Activated CD8-positive, alpha-beta T cell treated with anti-CD3 and anti-CD28 coated beads for 36 hours (primary cell): ENCODE results near the gene TUBGCP2. TPM values are rescaled to one million over a fixed set of nuclear protein-coding genes. Genes with fewer than 3 reads are reported as not detected.
"Not testable (repeated sequence)": the region's sequence is repeated elsewhere in the genome, so short reads cannot be mapped to it uniquely, and the experiment has no call there.

Experiments used
- ATAC-seq: fragments of 200-7000 bp; cut with Tn5 transposase; one replicate; pipeline ENCODE4 v1.10.0; 2021; ENCODE audit warnings: mild to moderate bottlenecking, moderate library complexity
- CTCF ChIA-PET: fragments of 350-600 bp; sonication (Branson Sonifier 250); formaldehyde crosslinking; loops from one replicate; lab custom pipeline; 2021; ENCODE audit warnings: antibody characterized with exemption; lab: Charles Lee
- POLR2A ChIA-PET: fragments of 350-600 bp; sonication (Branson Sonifier 250); formaldehyde crosslinking; loops from one replicate; lab custom pipeline; 2021; ENCODE audit warnings: antibody characterized with exemption; lab: Charles Lee
- DNase-seq: peaks from one replicate; pipeline ENCODE4 v3.0.0-alpha.2; 2020
- H3K27ac Mint-ChIP-seq: one replicate; pipeline ENCODE4 v1.8.0; 2021; ENCODE audit warnings: mild to moderate bottlenecking, mixed read lengths
- H3K27me3 Mint-ChIP-seq: one replicate; pipeline ENCODE4 v1.8.0; 2021; ENCODE audit warnings: mixed read lengths
- H3K36me3 Mint-ChIP-seq: one replicate; pipeline ENCODE4 v1.8.0; 2021; ENCODE audit warnings: low read depth, mixed read lengths
- H3K4me1 Mint-ChIP-seq: one replicate; pipeline ENCODE4 v1.8.0; 2021; ENCODE audit warnings: low read depth, mixed read lengths
- H3K4me3 Mint-ChIP-seq: one replicate; pipeline ENCODE4 v1.8.0; 2021; ENCODE audit warnings: mild to moderate bottlenecking, moderate library complexity, mixed read lengths
- H3K9me3 Mint-ChIP-seq: one replicate; pipeline ENCODE4 v1.8.0; 2021; ENCODE audit warnings: mixed read lengths
- intact Hi-C: fragments of 100-400 bp; cut with micrococcal nuclease; formaldehyde crosslinking; loops from one replicate; pipeline ENCODE4 v1.10.0; 2022
- total RNA-seq, 2 experiments: library from RNA; stranded (reverse); gene quantifications; one replicate each; pipeline ENCODE4 v1.2.3, GENCODE V29; 2021
- TF ChIP-seq, protein P1 (sequence below): fragments of 200-600 bp; IDR thresholded peaks from one replicate; pipeline ENCODE4 v1.8.0; 2022; ENCODE audit warnings: antibody characterized with exemption, mild to moderate bottlenecking

The TUBGCP2 gene
- total RNA-seq, 2 experiments from 2014 or later, result 54.1 to 57.5 TPM

DNA sequence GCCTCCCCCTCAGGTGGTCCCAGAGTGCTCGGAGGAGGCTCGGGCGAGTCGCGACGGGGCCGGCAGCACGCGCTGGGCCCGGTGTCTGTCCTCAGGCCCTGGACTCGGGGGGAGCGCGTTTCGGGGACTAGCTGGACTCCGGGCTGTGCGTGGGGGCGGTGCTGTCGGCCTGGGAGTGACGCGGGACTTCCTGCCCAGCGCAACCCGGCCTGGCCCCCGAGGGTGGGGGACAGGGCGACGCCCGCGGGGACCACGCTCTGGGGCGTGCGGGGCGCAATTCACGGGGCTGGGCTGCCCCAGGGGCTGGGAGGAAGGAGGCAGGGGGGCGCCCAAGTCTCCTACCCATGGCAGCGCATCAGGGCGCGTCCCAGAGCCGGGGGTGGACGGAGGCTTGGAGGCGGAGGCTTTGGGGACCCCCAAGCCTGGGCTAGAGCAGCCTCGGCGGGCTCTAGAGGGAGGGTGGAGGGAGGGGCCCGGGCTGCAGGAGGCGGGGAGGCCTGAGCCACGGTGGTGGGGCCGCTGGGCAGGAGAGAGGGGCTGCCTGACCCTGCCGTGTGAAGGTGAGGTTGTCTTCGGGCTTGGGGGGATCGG lies 73.3 kb downstream of the TUBGCP2 start:
- TF ChIP-seq, protein P1, sequence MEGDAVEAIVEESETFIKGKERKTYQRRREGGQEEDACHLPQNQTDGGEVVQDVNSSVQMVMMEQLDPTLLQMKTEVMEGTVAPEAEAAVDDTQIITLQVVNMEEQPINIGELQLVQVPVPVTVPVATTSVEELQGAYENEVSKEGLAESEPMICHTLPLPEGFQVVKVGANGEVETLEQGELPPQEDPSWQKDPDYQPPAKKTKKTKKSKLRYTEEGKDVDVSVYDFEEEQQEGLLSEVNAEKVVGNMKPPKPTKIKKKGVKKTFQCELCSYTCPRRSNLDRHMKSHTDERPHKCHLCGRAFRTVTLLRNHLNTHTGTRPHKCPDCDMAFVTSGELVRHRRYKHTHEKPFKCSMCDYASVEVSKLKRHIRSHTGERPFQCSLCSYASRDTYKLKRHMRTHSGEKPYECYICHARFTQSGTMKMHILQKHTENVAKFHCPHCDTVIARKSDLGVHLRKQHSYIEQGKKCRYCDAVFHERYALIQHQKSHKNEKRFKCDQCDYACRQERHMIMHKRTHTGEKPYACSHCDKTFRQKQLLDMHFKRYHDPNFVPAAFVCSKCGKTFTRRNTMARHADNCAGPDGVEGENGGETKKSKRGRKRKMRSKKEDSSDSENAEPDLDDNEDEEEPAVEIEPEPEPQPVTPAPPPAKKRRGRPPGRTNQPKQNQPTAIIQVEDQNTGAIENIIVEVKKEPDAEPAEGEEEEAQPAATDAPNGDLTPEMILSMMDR, result no peak
- DNase-seq (peak; percentile 27), ATAC-seq (peak; percentile 40)
- Mint-ChIP-seq H3K9me3 (no peaks in the 10 kb centered on the region), H3K36me3 (no peaks in the 10 kb centered on the region), H3K4me3 (peak overlapping the region; percentile 21), H3K4me1 (peaks cover 4% of the 10 kb centered on the region), H3K27ac (no peak overlapping the region), H3K27me3 (peaks cover 43% of the 10 kb centered on the region)
- POLR2A ChIA-PET, result no interaction called here
- intact Hi-C loops, result no loop called here
- CTCF ChIA-PET, result no interaction called here

GRCh38 chr10:133234796-133235195 lies 73.9 kb downstream of the TUBGCP2 start:
- DNase-seq, POLR2A ChIA-PET, H3K27ac Mint-ChIP-seq, intact Hi-C loops, H3K9me3 Mint-ChIP-seq, H3K36me3 Mint-ChIP-seq, H3K4me1 Mint-ChIP-seq, CTCF ChIA-PET: not testable (repeated sequence)
- Mint-ChIP-seq H3K27me3 (peaks cover 42% of the 10 kb centered on the region), H3K4me3 (peak overlapping the region; percentile 21)
- ATAC-seq, result peak; percentile 29

DNA sequence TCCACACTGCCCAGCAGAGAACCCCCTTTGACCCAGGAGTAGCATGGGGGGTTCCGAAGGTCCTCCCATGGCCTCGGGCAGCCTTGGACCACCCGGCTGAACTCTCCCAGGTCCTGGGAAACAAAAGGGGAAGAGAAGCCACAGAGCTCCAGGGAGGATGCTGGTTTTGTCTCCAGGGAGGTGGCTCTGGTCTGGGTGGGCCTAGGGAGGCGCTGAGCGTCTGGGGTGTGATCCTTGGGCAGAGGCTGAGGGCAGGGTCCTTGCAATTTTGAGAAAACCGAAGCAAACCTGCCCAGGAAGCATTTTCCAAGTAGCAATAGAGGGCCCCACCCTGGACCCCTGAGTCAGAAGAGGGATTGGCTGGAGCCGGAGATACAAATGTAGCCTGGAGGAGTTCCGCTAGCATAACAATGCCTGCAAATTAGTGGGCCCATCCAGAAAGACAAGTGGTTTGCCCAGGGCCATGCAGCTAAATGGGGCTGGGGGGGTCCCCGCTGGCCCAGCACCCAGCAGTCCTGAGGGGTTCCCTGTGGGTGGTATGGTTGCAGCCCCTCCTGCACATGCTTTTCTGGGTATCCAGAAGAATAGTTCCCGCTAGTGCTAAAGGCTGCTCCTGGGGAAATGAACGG lies 76.6 kb downstream of the TUBGCP2 start:
- Mint-ChIP-seq H3K4me3 (no peak overlapping the region), H3K9me3 (no peaks in the 10 kb centered on the region), H3K4me1 (peaks cover 9% of the 10 kb centered on the region), H3K36me3 (no peaks in the 10 kb centered on the region), H3K27ac (no peak overlapping the region), H3K27me3 (peaks cover 44% of the 10 kb centered on the region)
- ChIA-PET POLR2A (no interaction called here), CTCF (no interaction called here)
- TF ChIP-seq, protein P1, result no peak
- intact Hi-C loops, result no loop called here
- no peak for DNase-seq
- no peak for ATAC-seq

- no peak overlapping the region for H3K4me3 Mint-ChIP-seq
Observed at GRCh38 chr10:133231244-133231945, 77.3 kb downstream of the TUBGCP2 start.

DNA sequence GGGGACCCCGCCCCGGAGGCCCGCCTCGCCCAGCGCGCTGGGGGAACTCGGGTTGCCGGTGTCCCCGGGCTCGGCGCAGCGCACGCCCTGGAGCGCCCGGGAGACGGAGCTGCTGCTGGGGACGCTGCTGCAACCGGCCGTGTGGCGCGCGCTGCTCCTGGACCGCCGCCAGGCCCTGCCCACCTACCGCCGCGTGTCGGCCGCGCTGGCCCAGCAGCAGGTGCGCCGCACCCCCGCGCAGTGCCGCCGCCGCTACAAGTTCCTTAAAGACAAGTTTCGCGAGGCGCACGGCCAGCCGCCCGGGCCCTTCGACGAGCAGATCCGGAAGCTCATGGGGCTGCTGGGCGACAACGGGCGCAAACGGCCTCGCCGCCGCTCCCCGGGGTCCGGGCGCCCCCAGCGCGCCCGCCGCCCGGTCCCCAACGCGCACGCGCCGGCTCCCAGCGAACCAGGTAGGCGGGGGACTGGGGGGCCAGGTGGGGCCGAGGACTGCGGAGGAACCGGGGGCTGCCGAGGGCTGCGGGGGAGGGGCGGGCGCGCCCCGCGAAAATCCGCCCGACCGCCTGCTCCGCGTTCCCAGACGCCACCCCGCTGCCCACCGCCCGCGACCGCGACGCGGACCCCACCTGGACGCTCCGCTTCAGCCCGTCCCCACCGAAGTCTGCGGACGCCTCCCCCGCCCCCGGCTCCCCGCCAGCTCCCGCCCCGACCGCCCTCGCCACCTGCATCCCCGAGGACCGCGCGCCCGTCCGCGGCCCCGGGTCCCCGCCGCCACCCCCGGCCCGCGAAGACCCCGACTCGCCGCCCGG lies 78.1 kb downstream of the TUBGCP2 start:
- TF ChIP-seq, protein P1, result no peak
- H3K9me3 Mint-ChIP-seq, result no peaks in the 10 kb centered on the region
- no peak overlapping the region for H3K27ac Mint-ChIP-seq
- intact Hi-C loops, result no loop called here
- CTCF ChIA-PET, result no interaction called here
- H3K4me3 Mint-ChIP-seq, result no peak overlapping the region
- ATAC-seq (no peak), DNase-seq (peak; percentile 29)
- POLR2A ChIA-PET, result interaction anchor here (0.8 kb wide), 1 partner anchor 26 kb away, joined by 3 read pairs; no protein-coding TSS in a partner anchor
- H3K4me1 Mint-ChIP-seq, result peaks cover 20% of the 10 kb centered on the region
- peaks cover 54% of the 10 kb centered on the region for H3K27me3 Mint-ChIP-seq
- H3K36me3 Mint-ChIP-seq, result no peaks in the 10 kb centered on the region

More at GRCh38 chr10:133231244-133231945, 77.3 kb downstream of the TUBGCP2 start:
- ATAC-seq (no peak), DNase-seq (no peak)
- ChIA-PET CTCF (no interaction called here), POLR2A (interaction anchor here (0.6 to 0.8 kb wide), 2 partner anchors 26 to 638 kb away, joined by 3 read pairs; no protein-coding TSS in a partner anchor)
- Mint-ChIP-seq H3K36me3 (no peaks in the 10 kb centered on the region), H3K4me1 (peaks cover 12% of the 10 kb centered on the region), H3K27me3 (peaks cover 50% of the 10 kb centered on the region), H3K9me3 (no peaks in the 10 kb centered on the region), H3K27ac (no peak overlapping the region)
- intact Hi-C loops, result no loop called here
- TF ChIP-seq, protein P1, result no peak
